ENCODE data around the gene TEAD2.

DNA sequence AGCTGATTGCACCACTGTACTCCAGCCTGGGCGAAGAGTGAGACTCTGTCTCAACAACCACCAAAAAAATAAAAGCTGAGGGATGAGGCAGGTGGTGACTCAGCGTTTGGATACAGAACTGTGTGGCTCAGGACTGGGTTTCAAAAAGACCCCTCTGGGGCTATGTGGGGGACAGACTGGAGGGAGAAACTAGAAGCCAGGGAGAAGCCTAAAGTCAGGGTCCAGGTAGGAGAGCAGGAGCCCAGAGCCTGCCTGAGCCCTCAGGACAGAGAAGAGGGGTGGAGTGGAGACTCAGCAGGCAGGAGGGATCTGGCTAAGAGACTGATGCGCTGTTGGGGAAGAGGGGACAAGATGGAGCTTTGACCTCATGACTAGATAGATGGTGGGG is 28.8 kb downstream of the TEAD2 start:
- TF ChIP-seq YY1 (IDR thresholded peaks at IDR 0.05; ENCODE audit: insufficient read depth, insufficient read length): no peak
- no peak for TF ChIP-seq SUZ12 (IDR thresholded peaks at IDR 0.05; ENCODE audit: extremely low read depth, insufficient read depth, insufficient read length)

Data from NT2/D1 (cell line).